Stromal cell of bone marrow (primary cell): ENCODE results near the gene MTHFR.
"Not testable (repeated sequence)": the region's sequence is repeated elsewhere in the genome, so short reads cannot be mapped to it uniquely, and the experiment has no call there.

Source experiments
- DNase-seq: peaks from one replicate; pipeline ENCODE4 v3.0.0-alpha.2; 2012; ENCODE audit warnings: low read depth

MTHFR gene

GRCh38 chr1:11833497-11833896, 27.7 kb upstream of the MTHFR start:
- DNase-seq: no peak

DNA sequence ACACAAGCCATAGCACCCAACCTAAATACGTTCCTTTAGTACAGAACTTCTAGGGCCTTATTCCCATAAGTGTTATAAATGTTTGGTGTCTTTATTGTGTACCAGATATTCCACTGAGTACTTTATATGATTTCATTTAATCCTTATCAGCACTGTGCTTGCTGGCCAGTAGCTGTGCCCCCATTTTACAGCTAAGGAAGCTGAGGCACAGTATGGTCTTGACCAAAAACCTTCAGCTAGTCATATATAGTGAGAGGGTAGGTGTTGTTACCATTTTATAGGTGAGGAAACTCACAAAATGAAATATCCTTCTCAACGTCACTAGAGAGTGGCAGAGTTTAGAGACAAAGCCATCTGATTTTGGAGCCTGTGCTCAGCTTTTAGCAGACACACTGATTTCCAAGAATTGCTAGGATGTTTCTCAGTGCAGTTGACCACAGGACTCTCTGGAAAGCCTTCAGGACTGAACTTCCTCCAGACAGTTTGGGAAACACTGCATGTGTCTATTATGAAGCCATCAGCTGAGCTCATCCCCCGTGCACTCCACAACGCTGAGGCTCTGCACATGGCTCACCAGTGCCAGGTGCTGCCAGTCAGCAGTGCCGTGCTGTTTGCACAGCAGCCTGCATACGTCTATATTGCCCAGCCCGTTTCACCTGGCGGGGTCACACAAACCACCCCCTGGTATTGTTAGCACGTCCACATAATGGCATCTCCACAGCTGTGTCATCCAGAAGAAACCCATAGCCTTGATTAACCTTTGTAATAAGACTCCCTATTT, 26.4 kb upstream of the MTHFR start:
- DNase-seq: no peak

DNA sequence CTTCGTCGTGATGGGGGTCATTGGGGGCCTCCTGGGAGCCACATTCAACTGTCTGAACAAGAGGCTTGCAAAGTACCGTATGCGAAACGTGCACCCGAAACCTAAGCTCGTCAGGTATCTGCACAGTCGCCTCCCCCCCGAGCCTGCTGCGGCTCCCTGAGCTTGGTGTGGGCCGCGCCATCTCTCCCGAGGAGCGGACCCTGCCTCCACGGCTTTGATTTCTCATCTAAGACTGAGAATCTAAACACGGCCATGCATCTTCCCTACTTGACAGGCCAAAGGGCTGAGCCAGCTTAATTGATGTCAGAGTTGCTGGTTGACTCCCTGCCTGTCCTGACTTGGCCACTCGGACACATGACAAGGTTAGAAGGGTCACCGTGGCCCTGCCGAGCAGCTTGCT, 22.7 kb upstream of the MTHFR start:
- no peak for DNase-seq

GRCh38 chr1:11826946-11827345, 21.2 kb upstream of the MTHFR start:
- no peak for DNase-seq

DNA sequence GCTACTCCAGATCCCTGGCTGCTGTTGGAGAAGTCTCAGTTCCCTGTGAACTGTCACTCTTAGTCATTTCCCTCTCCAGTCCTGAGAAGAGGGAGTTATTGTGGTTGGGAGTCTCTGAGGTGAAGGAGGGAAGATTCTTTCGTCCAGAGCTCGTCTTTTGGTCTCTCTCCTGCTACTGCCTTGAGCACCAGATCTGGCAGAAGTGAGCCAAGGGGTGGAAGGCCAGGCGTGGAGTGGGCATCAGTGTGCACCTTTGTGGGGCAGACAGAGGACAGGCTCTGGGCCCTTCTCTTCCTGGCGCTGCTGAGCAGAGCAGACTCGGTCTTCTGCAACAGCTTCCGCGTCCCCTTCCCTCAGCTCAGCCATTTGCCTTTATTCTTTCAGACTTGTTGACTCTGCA, 19.4 kb upstream of the MTHFR start:
- DNase-seq: no peak

GRCh38 chr1:11823366-11824137, 17.8 kb upstream of the MTHFR start:
- DNase-seq: no peak

DNA sequence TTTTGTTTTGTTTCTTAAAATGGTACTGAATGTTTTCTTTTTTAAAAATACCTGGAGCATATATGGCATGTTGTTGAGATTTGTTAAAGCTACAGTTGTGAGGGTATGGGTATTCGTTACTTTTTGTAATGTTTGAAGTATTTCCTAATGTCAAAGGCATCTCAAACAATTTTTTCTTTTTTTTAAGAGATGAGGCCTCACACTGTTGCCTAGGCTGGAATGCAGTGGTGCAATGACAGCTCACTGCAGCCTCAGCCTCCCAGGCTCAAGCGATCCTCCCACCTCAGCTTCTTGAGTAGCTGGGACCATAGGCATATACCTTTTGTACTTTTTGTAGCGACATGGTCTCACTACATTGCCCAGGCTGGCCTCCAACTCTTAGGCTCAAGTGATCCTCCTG, 16.3 kb upstream of the MTHFR start:
- no peak for DNase-seq

- no peak for DNase-seq
Observed at GRCh38 chr1:11817192-11817591, 11.4 kb upstream of the MTHFR start.

- DNase-seq: no peak
Observed at GRCh38 chr1:11813021-11813420, 7.3 kb upstream of the MTHFR start.

- no peak for DNase-seq
Observed at GRCh38 chr1:11807133-11807532, 1.4 kb upstream of the MTHFR start.

DNA sequence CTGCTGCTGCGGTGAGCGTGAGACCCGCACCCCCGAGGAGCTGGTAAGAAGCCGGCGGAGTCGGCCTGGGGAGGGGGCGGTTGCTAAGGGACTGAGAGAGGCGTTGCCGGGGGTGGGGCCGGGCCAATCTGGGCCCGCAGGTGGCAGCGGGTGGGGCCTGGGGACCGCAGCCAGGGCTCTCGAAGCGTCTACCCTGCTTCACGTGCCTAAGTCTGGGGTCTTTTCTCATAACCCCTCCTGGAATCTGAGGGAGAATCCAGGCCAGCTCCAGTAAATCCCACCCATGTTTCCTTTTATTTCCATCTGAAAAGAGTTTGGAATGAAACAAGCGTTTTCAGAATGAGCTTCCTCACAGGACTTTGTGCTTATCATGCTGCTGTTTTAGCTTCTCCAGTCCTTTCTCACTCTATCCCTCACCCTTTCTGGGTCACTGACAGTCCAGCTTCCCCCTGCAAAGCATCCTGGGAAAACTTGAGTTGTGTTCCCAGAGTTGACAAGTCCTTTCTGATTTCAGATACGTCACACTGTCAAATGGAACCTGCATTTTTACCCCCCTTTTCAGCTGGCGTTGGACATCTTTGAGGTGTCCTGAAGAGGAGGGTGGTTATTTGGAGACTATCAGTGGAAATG, 658 bp upstream of the MTHFR start:
- no peak for DNase-seq

DNA sequence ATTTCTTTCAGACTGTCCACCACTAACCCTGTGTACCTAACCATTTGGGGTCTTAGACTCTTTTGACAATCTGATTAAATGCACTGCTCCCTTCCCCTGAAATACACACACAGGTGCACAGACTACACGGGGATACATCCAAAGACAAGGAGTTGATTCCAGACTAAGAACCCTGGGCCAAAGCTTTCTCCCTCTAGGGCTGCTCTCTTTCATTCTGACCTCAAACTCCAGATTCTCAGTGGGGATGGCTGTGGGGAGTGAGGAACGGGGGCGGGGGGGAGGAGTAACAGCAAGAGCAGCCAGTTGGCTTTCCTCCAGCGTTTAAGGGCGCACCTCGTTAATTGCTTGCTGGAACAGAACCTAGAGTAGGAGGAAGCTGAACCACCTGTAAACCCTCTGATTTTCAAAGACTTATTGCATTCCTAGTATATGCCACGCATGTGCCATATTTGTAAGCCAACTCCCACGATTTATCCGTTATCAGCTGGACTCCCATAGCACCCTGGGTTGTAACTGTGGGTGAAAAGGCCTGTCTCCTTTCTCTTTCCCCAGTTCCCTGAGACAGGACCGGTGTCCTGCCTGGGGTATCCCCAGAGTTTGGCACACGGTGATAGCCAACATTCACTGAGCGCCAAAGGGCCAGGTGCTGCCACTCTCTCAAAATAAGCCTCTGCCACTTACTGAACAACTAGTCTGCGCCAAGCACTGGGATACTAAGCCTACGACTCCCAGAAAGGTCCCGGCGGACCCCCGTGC, 920 bp downstream of the MTHFR start:
- DNase-seq: no peak

DNA sequence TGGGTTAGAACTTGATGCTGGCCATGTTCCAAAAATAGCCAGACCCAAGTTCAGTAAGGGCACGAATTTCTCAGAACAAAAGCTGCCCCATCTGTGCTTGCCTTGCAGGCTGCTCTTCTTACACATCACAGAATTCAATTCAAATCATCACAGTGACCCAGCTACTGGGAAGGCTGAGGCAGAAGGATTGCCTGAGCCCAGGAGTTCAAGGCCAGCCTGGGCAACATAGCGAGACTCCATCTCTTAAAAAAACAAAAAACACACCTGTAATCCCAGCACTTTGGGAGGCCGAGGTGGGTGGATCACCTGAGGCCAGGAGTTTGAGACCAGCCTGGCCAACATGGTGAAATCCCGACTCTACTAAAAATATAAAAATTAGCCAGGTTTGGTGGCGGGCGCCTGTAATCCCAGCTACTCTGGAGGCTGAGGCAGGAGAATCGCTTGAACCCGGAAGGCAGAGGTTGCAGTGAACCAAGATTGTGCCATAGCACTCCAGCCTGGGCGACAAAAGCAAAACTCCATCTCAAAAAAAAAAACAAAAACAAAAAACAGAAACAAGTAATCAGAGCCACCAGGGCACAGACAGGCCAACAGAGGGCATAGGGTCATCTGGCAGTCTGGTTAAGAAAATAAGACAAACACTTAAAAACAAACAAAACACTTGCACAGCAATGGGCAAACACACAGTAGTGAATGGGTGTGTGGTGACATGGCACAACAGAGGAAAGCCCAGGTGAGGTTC, 1.7 kb downstream of the MTHFR start:
- not testable (repeated sequence) for DNase-seq

GRCh38 chr1:11802973-11803885, 2.5 kb downstream of the MTHFR start:
- DNase-seq: peak; percentile 94

- no peak for DNase-seq
Observed at GRCh38 chr1:11802616-11802972, 3.2 kb downstream of the MTHFR start.

DNA sequence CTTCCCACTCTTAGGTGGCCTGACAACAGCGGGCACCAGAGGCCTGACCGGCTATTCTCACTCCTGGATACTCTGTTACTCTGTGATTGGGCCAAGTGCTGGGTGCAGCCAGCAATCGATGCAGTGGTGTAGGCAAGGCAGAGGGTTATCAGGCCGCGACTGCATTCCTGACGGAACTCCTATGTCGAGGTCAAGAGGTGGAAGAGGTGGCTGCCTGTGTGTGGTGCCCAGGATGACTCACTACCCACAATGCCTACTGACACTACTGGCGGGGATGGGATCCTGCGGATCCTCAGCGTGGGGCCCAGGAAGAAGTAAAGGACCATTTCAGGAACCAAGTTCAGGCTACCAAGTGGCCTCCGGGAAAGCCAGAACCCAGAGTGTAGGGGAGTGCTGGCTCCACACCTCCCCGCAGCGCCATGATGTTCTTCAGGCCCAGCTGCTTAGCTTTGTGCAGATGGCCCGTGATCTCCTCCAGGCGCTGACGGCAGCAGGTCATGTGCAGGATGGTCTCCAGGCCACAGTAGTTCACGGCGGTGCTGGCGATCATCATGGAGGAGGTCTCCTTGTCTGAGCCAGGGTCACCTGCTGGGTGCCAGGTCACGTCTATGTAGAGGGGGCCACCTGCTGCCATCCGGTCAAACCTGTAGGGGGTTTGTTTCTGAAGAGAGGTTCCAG, 4.9 kb downstream of the MTHFR start:
- DNase-seq: no peak

GRCh38 chr1:11800391-11800755, 5.4 kb downstream of the MTHFR start:
- DNase-seq: no peak

GRCh38 chr1:11799896-11800295, 5.9 kb downstream of the MTHFR start:
- no peak for DNase-seq

GRCh38 chr1:11799099-11799498, 6.7 kb downstream of the MTHFR start:
- DNase-seq: no peak
